HCT116 (cell line): ENCODE results near the gene AOAH. TPM values are rescaled to one million over a fixed set of nuclear protein-coding genes. Genes with fewer than 3 reads are reported as not detected.

ENCODE experiments used
- ATAC-seq: fragments of 200-7000 bp; cut with Tn5 transposase; 2 replicates; pipeline ENCODE4 v1.9.1; 2020; ENCODE audit warnings: mild to moderate bottlenecking, moderate library complexity
- BruUV-seq: library from RNA; stranded (reverse); fragments of 400-500 nt; replicated peaks from 2 replicates; lab custom pipeline; 2021; lab: Mats Ljungman, UMichigan
- CTCF ChIA-PET: fragments of 300-600 bp; sonication (Branson Sonifier 250); formaldehyde crosslinking; loops from one replicate; lab custom pipeline; 2021; ENCODE audit warnings: antibody characterized with exemption; lab: Charles Lee
- POLR2A ChIA-PET: fragments of 300-600, 350-600 bp; sonication (Branson Sonifier 250); formaldehyde crosslinking; loops from one replicate; lab custom pipeline; 2021; ENCODE audit warnings: antibody characterized with exemption; lab: Charles Lee
- RAD21 ChIA-PET, 2 experiments: fragments of 300-600 bp; sonication (Branson Sonifier 250); formaldehyde crosslinking; loops; one replicate each; lab custom pipeline; 2023; ENCODE audit warnings: low total read pairs in 2 of 2; ENCODE audit not compliant: uncharacterized antibody in 2 of 2, unreplicated experiment in 2 of 2, low non-redundant PET in 1 of 2; lab: Charles Lee
- DNase-seq: peaks from one replicate; pipeline ENCODE4 v3.0.0-alpha.2; 2010; ENCODE audit warnings: low read depth, low spot score
- H2AFZ ChIP-seq: fragments of 200-600 bp; shearing (Covaris generic), sonication (generic); 2 replicates; pipeline ENCODE4 v1.6.1; 2017; ENCODE audit warnings: low read depth, mixed run types, mixed read lengths, antibody characterized with exemption, low read length; ENCODE audit not compliant: poor library complexity, severe bottlenecking
- H3K27ac ChIP-seq: 2 replicates; pipeline ENCODE4 v1.5.1; 2012; ENCODE audit warnings: low read depth, low read length
- H3K27me3 ChIP-seq: fragments of 200-600 bp; sonication (generic); 2 replicates; pipeline ENCODE4 v1.6.1; 2016; ENCODE audit warnings: mixed run types, low read length, mixed read lengths; ENCODE audit not compliant: insufficient read depth
- H3K36me3 ChIP-seq, 2 experiments: fragments of 200-500 bp in 1 of 2; fragments of 200-600 bp in 1 of 2; sonication (Bioruptor generic) in 1 of 2; sonication (generic) in 1 of 2; 2 replicates each; pipeline versions ENCODE4 v1.5.1 to v1.6.1; 2014 to 2016; ENCODE audit warnings: low read length in 2 of 2, inconsistent platforms in 1 of 2, mixed read lengths in 1 of 2, mixed run types in 1 of 2; ENCODE audit not compliant: insufficient read depth in 2 of 2, control insufficient read depth in 1 of 2
- H3K4me1 ChIP-seq, 2 experiments: fragments of 200-600 bp in 1 of 2; sonication (generic) in 1 of 2; 2 replicates each; pipeline versions ENCODE4 v1.5.1 to v1.6.1; 2012 to 2017; ENCODE audit warnings: low read length in 2 of 2, inconsistent platforms in 1 of 2, mild to moderate bottlenecking in 1 of 2, mixed read lengths in 1 of 2, mixed run types in 1 of 2, moderate library complexity in 1 of 2; ENCODE audit not compliant: insufficient read depth in 2 of 2, control insufficient read depth in 1 of 2
- H3K4me2 ChIP-seq: fragments of 200-600 bp; sonication (generic); 2 replicates; pipeline ENCODE4 v1.6.1; 2017; ENCODE audit warnings: mixed run types, low read length, mixed read lengths
- H3K4me3 ChIP-seq, 2 experiments: fragments of 200-600 bp in 1 of 2; sonication (generic) in 1 of 2; replicated peaks in 1 of 2; 2 replicates each; pipeline ENCODE4 v1.5.1; 2011 to 2016; ENCODE audit warnings: low read length in 2 of 2, control low read depth in 1 of 2, low read depth in 1 of 2, mild to moderate bottlenecking in 1 of 2, mixed read lengths in 1 of 2, mixed run types in 1 of 2
- H3K79me2 ChIP-seq: fragments of 200-600 bp; sonication (generic); 2 replicates; pipeline ENCODE4 v1.6.1; 2017; ENCODE audit warnings: mild to moderate bottlenecking, mixed run types, low read length, moderate library complexity, mixed read lengths; ENCODE audit not compliant: insufficient read depth
- H3K9ac ChIP-seq: fragments of 200-600 bp; sonication (generic); 2 replicates; pipeline ENCODE4 v1.6.1; 2016; ENCODE audit warnings: low read length, mixed read lengths
- H3K9me2 ChIP-seq: fragments of 200-600 bp; sonication (generic), shearing (Covaris generic); 2 replicates; pipeline ENCODE4 v1.6.1; 2017; ENCODE audit warnings: mixed run types, mild to moderate bottlenecking, moderate library complexity; ENCODE audit not compliant: insufficient read depth
- H3K9me3 ChIP-seq, 2 experiments: fragments of 200-500 bp in 1 of 2; fragments of 200-600 bp in 1 of 2; sonication (Bioruptor generic) in 1 of 2; sonication (generic) in 1 of 2; 2 replicates each; pipeline ENCODE4 v1.6.1; 2014 to 2017; ENCODE audit warnings: low read length in 2 of 2, mixed read lengths in 2 of 2, inconsistent platforms in 1 of 2, low read depth in 1 of 2, mild to moderate bottlenecking in 1 of 2, mixed run types in 1 of 2, moderate library complexity in 1 of 2; ENCODE audit not compliant: control insufficient read depth in 1 of 2, insufficient read depth in 1 of 2
- H4K20me1 ChIP-seq: fragments of 200-600 bp; sonication (generic), shearing (Covaris generic); 2 replicates; pipeline ENCODE4 v1.6.1; 2017; ENCODE audit warnings: mixed run types, mild to moderate bottlenecking, moderate library complexity; ENCODE audit not compliant: insufficient read depth
- CBX3 ChIP-seq: IDR thresholded peaks from 2 replicates; pipeline ENCODE4 v1.6.1; 2012; ENCODE audit warnings: low read depth
- CTCF ChIP-seq, 3 experiments: fragments of 200-600 bp in 1 of 3; sonication (generic) in 1 of 3; IDR thresholded peaks in 2 of 3; conservative IDR thresholded peaks in 1 of 3; 2 replicates each; pipeline ENCODE4 v1.5.1; 2012 to 2017; ENCODE audit warnings: low read depth in 2 of 3, low read length in 2 of 3, antibody characterized with exemption in 1 of 3, borderline replicate concordance in 1 of 3, control low read depth in 1 of 3, mild to moderate bottlenecking in 1 of 3, mixed read lengths in 1 of 3, mixed run types in 1 of 3, moderate library complexity in 1 of 3; ENCODE audit not compliant: insufficient read depth in 1 of 3
- EZH2 ChIP-seq: fragments of 200-600 bp; sonication (generic); IDR thresholded peaks from 2 replicates; pipeline ENCODE4 v1.6.1; 2017; ENCODE audit warnings: antibody characterized with exemption, mixed run types
- JUND ChIP-seq: IDR thresholded peaks from 2 replicates; pipeline ENCODE4 v1.6.1; 2012
- POLR2A ChIP-seq: IDR thresholded peaks from 2 replicates; pipeline ENCODE4 v1.7.0; 2011; ENCODE audit warnings: borderline replicate concordance; ENCODE audit not compliant: insufficient read depth, insufficient read length; ENCODE audit errors: extremely low read depth
- SP1 ChIP-seq: IDR thresholded peaks from 2 replicates; pipeline ENCODE4 v1.6.1; 2012; ENCODE audit warnings: low read depth
- SRF ChIP-seq: IDR thresholded peaks from 2 replicates; pipeline ENCODE4 v1.6.1; 2012; ENCODE audit warnings: low read depth
- ZFX ChIP-seq: fragments of 450-650 bp; IDR thresholded peaks from 2 replicates; pipeline ENCODE4 v1.6.1; 2017
- intact Hi-C: fragments of 100-400 bp; cut with micrococcal nuclease; formaldehyde crosslinking; loops from 2 replicates; pipeline ENCODE4 v1.10.0; 2022
- total RNA-seq: library from RNA; stranded (reverse); gene quantifications from one replicate; pipeline ENCODE4 v1.2.1, GENCODE V29; 2021; ENCODE audit not compliant: unreplicated experiment
- TF ChIP-seq, protein P1 (sequence below): IDR thresholded peaks from 2 replicates; pipeline ENCODE4 v1.6.1; 2011; ENCODE audit warnings: mild to moderate bottlenecking, low read length, moderate library complexity; ENCODE audit not compliant: insufficient replicate concordance; ENCODE audit errors: extremely low read depth
- TF ChIP-seq, protein P2 (sequence below): IDR thresholded peaks from 2 replicates; pipeline ENCODE4 v1.6.1; 2012

The AOAH gene
- total RNA-seq, 1 experiment from 2014 or later: 1.1 TPM

GRCh38 chr7:36635091-36635490, 89.2 kb downstream of the AOAH start:
- TF ChIP-seq SRF (no peak), JUND (no peak), CBX3 (no peak), ZFX (no peak)
- TF ChIP-seq, protein P1, sequence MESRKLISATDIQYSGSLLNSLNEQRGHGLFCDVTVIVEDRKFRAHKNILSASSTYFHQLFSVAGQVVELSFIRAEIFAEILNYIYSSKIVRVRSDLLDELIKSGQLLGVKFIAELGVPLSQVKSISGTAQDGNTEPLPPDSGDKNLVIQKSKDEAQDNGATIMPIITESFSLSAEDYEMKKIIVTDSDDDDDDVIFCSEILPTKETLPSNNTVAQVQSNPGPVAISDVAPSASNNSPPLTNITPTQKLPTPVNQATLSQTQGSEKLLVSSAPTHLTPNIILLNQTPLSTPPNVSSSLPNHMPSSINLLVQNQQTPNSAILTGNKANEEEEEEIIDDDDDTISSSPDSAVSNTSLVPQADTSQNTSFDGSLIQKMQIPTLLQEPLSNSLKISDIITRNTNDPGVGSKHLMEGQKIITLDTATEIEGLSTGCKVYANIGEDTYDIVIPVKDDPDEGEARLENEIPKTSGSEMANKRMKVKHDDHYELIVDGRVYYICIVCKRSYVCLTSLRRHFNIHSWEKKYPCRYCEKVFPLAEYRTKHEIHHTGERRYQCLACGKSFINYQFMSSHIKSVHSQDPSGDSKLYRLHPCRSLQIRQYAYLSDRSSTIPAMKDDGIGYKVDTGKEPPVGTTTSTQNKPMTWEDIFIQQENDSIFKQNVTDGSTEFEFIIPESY: no peak
- Histone ChIP-seq H3K9ac (no peak overlapping the region), H3K79me2 (no peaks in the 10 kb centered on the region), H3K4me3 (no peak overlapping the region), H3K36me3 (no peaks in the 10 kb centered on the region), H3K27me3 (no peaks in the 10 kb centered on the region), H3K4me2 (no peak overlapping the region), H2AFZ (no peak overlapping the region), H3K4me1 (no peaks in the 10 kb centered on the region), H3K9me2 (no peaks in the 10 kb centered on the region), H3K9me3 (no peaks in the 10 kb centered on the region), H4K20me1 (no peaks in the 10 kb centered on the region), H3K27ac (no peak overlapping the region)
- ChIA-PET RAD21 (no interaction called here), POLR2A (no interaction called here), CTCF (no interaction called here)
- DNase-seq: no peak
- no peak for ATAC-seq
- intact Hi-C loops: no loop called here
- BruUV-seq: no TSS peak

DNA sequence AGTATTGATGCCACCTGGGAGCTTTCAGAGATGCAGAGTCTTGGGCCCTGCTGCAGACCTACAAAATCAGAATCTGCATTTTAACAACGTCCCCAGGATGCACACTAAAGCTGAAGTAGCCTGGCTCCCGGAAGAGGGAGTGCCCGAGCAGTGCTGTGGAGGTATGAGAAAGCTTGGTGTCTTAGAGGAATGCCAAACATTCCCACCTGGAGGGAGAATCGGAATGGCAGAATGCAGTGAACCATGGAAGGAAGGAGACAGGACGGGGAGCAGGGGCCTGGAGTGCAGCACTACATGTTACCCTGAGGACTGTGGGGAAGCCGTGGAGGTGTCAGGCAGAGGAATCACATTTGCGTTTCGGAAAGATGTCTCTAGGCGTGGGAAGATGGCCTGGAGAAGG, 90.9 kb downstream of the AOAH start:
- TF ChIP-seq POLR2A (no peak), EZH2 (no peak), SP1 (no peak), JUND (no peak), CTCF (IDR thresholded peaks at IDR 0.05 in 2 of 3, conservative IDR thresholded peaks at IDR 0.05 in 1 of 3; ENCODE audit: borderline replicate concordance in 1 of 3, insufficient read depth in 1 of 3, low read depth in 2 of 3, low read length in 2 of 3) (no peak)
- TF ChIP-seq, protein P2, sequence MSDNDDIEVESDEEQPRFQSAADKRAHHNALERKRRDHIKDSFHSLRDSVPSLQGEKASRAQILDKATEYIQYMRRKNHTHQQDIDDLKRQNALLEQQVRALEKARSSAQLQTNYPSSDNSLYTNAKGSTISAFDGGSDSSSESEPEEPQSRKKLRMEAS: no peak
- ChIA-PET RAD21 (no interaction called here), CTCF (no interaction called here), POLR2A (no interaction called here)
- H3K27me3 ChIP-seq: no peaks in the 10 kb centered on the region; the same call in 1 of the 2 replicates
- H3K9me2 ChIP-seq: no peaks in the 10 kb centered on the region
- no peaks in the 10 kb centered on the region for H3K79me2 ChIP-seq
- H3K9me3 ChIP-seq: no peaks in the 10 kb centered on the region
- no TSS peak for BruUV-seq
- H4K20me1 ChIP-seq: no peaks in the 10 kb centered on the region
- ATAC-seq (no peak), DNase-seq (no peak)
- intact Hi-C loops: no loop called here
- H2AFZ ChIP-seq: no peak overlapping the region
- H3K4me2 ChIP-seq: no peak overlapping the region
- H3K4me1 ChIP-seq: no peaks in the 10 kb centered on the region
- no peak overlapping the region for H3K27ac ChIP-seq
- no peak overlapping the region for H3K4me3 ChIP-seq
- H3K36me3 ChIP-seq: no peaks in the 10 kb centered on the region
- no peak overlapping the region for H3K9ac ChIP-seq
